Measurements from ENCODE around the gene PFKP. TPM values are rescaled to one million over a fixed set of nuclear protein-coding genes. Genes with fewer than 3 reads are reported as not detected.

Gene PFKP
- total RNA-seq, 1 donor from 2014 or later: 55.2 TPM

DNA sequence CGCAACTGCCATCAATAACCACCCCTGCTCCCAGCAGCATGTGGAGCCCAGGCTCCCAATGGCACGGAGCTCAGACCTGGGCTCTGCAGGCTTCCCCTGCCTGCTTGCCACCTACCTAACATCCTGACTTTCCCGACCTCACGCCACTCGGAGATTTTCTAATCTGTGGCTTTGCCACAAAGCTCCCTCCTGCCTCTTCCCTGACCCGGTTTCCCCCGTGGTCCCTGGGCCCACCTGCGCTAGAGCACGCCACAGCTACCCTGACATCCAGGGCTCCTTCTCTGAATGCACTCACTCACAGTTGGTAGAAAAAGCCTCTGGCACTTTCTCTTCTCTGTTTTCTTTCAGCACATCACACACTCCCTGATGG is 85.2 kb downstream of the PFKP start:
- peaks cover 8% of the 10 kb centered on the region for H3K36me3 ChIP-seq
- no peaks in the 10 kb centered on the region for H3K4me1 Mint-ChIP-seq
- H3K36me3 Mint-ChIP-seq: peaks cover 31% of the 10 kb centered on the region
- H3K9me3 Mint-ChIP-seq: no peaks in the 10 kb centered on the region
- H3K27ac ChIP-seq: no peak overlapping the region
- H3K4me3 ChIP-seq: no peak overlapping the region
- no peak overlapping the region for H2AFZ ChIP-seq (replicated peaks)
- DNase-seq (ENCODE audit: low spot score): no peak
- no peak overlapping the region for H3K9ac ChIP-seq
- no peak overlapping the region for H3K4me2 ChIP-seq
- H4K20me1 ChIP-seq (ENCODE audit: low read depth): no peaks in the 10 kb centered on the region
- H3K27ac Mint-ChIP-seq: no peak overlapping the region
- H3F3A ChIP-seq (ENCODE audit: low read depth): no peaks in the 10 kb centered on the region
- TF ChIP-seq, protein P1, sequence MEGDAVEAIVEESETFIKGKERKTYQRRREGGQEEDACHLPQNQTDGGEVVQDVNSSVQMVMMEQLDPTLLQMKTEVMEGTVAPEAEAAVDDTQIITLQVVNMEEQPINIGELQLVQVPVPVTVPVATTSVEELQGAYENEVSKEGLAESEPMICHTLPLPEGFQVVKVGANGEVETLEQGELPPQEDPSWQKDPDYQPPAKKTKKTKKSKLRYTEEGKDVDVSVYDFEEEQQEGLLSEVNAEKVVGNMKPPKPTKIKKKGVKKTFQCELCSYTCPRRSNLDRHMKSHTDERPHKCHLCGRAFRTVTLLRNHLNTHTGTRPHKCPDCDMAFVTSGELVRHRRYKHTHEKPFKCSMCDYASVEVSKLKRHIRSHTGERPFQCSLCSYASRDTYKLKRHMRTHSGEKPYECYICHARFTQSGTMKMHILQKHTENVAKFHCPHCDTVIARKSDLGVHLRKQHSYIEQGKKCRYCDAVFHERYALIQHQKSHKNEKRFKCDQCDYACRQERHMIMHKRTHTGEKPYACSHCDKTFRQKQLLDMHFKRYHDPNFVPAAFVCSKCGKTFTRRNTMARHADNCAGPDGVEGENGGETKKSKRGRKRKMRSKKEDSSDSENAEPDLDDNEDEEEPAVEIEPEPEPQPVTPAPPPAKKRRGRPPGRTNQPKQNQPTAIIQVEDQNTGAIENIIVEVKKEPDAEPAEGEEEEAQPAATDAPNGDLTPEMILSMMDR (IDR thresholded peaks at IDR 0.05): no peak
- no peak for TF ChIP-seq EZH2 (IDR thresholded peaks at IDR 0.05)
- TF ChIP-seq EZH2phosphoT487 (IDR thresholded peaks at IDR 0.05): no peak
- H3K27me3 Mint-ChIP-seq (ENCODE audit: insufficient read depth, low read depth): peaks cover 2% of the 10 kb centered on the region
- H3K4me3 Mint-ChIP-seq: no peak overlapping the region
- no peaks in the 10 kb centered on the region for H3K9me3 ChIP-seq (ENCODE audit: low read depth)
- H3K4me1 ChIP-seq: no peaks in the 10 kb centered on the region
- H3K27me3 ChIP-seq: no peaks in the 10 kb centered on the region
- H3K79me2 ChIP-seq (ENCODE audit: low read depth): no peaks in the 10 kb centered on the region

DNA sequence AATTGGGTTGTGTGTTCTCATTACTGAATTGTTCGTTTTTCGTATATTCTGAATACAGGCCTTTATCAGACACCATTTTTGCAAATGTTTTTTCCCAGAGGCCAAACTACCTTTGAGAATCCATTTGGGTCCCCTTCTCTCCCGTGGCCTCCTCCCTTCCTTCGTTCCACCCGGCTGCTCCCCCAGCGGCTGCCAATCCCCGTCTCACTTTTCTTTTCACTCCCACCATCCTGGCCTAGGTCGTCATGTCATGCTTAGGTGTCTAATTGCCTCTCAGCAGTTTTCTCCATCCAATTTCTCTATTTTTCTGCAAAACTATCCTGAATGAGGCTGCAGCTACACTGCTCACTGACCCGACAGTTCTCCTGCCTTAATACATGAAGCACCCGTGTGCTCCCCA is 87.3 kb downstream of the PFKP start:
- no peaks in the 10 kb centered on the region for H3K9me3 Mint-ChIP-seq
- Histone ChIP-seq H3F3A (ENCODE audit: low read depth) (no peaks in the 10 kb centered on the region), H3K4me3 (no peak overlapping the region), H3K27me3 (no peaks in the 10 kb centered on the region), H3K9me3 (ENCODE audit: low read depth) (no peaks in the 10 kb centered on the region), H3K79me2 (ENCODE audit: low read depth) (no peaks in the 10 kb centered on the region), H3K4me2 (no peak overlapping the region), H3K36me3 (peaks cover 12% of the 10 kb centered on the region), H3K4me1 (no peaks in the 10 kb centered on the region), H4K20me1 (ENCODE audit: low read depth) (no peaks in the 10 kb centered on the region), H3K27ac (no peak overlapping the region), H2AFZ (replicated peaks) (no peak overlapping the region), H3K9ac (no peak overlapping the region)
- H3K4me1 Mint-ChIP-seq: no peaks in the 10 kb centered on the region
- H3K36me3 Mint-ChIP-seq: peaks cover 44% of the 10 kb centered on the region
- TF ChIP-seq, protein P1 (IDR thresholded peaks at IDR 0.05): no peak
- no peak for TF ChIP-seq EZH2 (IDR thresholded peaks at IDR 0.05)
- no peak for TF ChIP-seq EZH2phosphoT487 (IDR thresholded peaks at IDR 0.05)
- H3K4me3 Mint-ChIP-seq: no peak overlapping the region
- H3K27ac Mint-ChIP-seq: no peak overlapping the region
- peaks cover 2% of the 10 kb centered on the region for H3K27me3 Mint-ChIP-seq (ENCODE audit: insufficient read depth, low read depth)
- no peak for DNase-seq (ENCODE audit: low spot score)

DNA sequence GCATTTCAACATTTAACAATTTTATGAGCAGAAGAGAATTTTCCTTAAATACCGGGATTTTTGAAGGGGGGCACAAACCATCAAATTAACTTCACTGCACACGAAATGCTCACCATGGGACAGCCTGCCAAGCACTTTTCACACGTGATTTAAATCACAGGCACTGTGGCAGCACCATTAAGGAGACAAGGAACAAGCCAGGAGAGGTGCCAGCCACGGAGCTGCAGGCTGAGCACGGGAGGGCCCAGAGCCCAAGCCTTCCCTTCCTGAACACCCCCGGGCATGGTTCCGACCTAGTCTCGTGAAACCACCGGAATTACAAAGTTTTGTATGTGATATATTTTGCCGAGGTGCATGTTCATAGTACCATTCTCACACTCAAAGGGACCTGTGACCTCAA is 91.8 kb downstream of the PFKP start:
- no peaks in the 10 kb centered on the region for H3K9me3 Mint-ChIP-seq
- Histone ChIP-seq H3K79me2 (ENCODE audit: low read depth) (no peaks in the 10 kb centered on the region), H3K4me1 (no peaks in the 10 kb centered on the region), H3K9me3 (ENCODE audit: low read depth) (no peaks in the 10 kb centered on the region), H3K9ac (no peak overlapping the region), H4K20me1 (ENCODE audit: low read depth) (no peaks in the 10 kb centered on the region), H3K27ac (no peak overlapping the region), H3K4me2 (no peak overlapping the region), H3F3A (ENCODE audit: low read depth) (no peaks in the 10 kb centered on the region), H2AFZ (replicated peaks) (no peak overlapping the region), H3K36me3 (peaks cover 12% of the 10 kb centered on the region), H3K4me3 (no peak overlapping the region), H3K27me3 (no peaks in the 10 kb centered on the region)
- H3K4me3 Mint-ChIP-seq: no peak overlapping the region
- H3K36me3 Mint-ChIP-seq: peaks cover 41% of the 10 kb centered on the region
- H3K27ac Mint-ChIP-seq: no peak overlapping the region
- DNase-seq (ENCODE audit: low spot score): no peak
- H3K4me1 Mint-ChIP-seq: no peaks in the 10 kb centered on the region
- TF ChIP-seq, protein P1 (IDR thresholded peaks at IDR 0.05): no peak
- no peak for TF ChIP-seq EZH2phosphoT487 (IDR thresholded peaks at IDR 0.05)
- TF ChIP-seq EZH2 (IDR thresholded peaks at IDR 0.05): no peak
- H3K27me3 Mint-ChIP-seq (ENCODE audit: insufficient read depth, low read depth): peaks cover 4% of the 10 kb centered on the region

Measured in neural progenitor cell (in vitro differentiated cells).